Measurements from ENCODE around the gene MAGI2.
"Not testable (repeated sequence)": the region's sequence is repeated elsewhere in the genome, so short reads cannot be mapped to it uniquely, and the experiment has no call there.

Gene MAGI2

GRCh38 chr7:79035858-79036257 lies 417.6 kb downstream of the MAGI2 start:
- no peak for FAIRE-seq

- FAIRE-seq: no peak
These were observed 418.7 kb downstream of the MAGI2 start for GRCh38 chr7:79034730-79035129.

- not testable (repeated sequence) for FAIRE-seq
These were observed 433.8 kb downstream of the MAGI2 start for GRCh38 chr7:79019711-79020110.

- no peak for FAIRE-seq
These were observed 441.5 kb downstream of the MAGI2 start for GRCh38 chr7:79011921-79012320.

GRCh38 chr7:79009647-79010046 lies 443.8 kb downstream of the MAGI2 start:
- FAIRE-seq: no peak

- FAIRE-seq: no peak
These were observed 444.7 kb downstream of the MAGI2 start for GRCh38 chr7:79008786-79009185.

GRCh38 chr7:78996013-78996412 lies 457.5 kb downstream of the MAGI2 start:
- no peak for FAIRE-seq

- no peak for FAIRE-seq
These were observed 460.1 kb downstream of the MAGI2 start for GRCh38 chr7:78993341-78993740.

- FAIRE-seq: no peak
These were observed 468.0 kb downstream of the MAGI2 start for GRCh38 chr7:78985509-78985908.

GRCh38 chr7:78983483-78983882 lies 470.0 kb downstream of the MAGI2 start:
- FAIRE-seq: no peak

GRCh38 chr7:78970440-78970916 lies 483.0 kb downstream of the MAGI2 start:
- no peak for FAIRE-seq

GRCh38 chr7:78968951-78969350 lies 484.5 kb downstream of the MAGI2 start:
- FAIRE-seq: no peak

- FAIRE-seq: not testable (repeated sequence)
These were observed 485.9 kb downstream of the MAGI2 start for GRCh38 chr7:78967561-78967960.

- FAIRE-seq: no peak
These were observed 486.4 kb downstream of the MAGI2 start for GRCh38 chr7:78967046-78967445.

- FAIRE-seq: no peak
These were observed 494.0 kb downstream of the MAGI2 start for GRCh38 chr7:78959477-78959876.

GRCh38 chr7:78955329-78955728 lies 498.1 kb downstream of the MAGI2 start:
- FAIRE-seq: no peak

GRCh38 chr7:78953726-78954363 lies 499.6 kb downstream of the MAGI2 start:
- no peak for FAIRE-seq

GRCh38 chr7:78953090-78953489 lies 500.4 kb downstream of the MAGI2 start:
- FAIRE-seq: no peak

GRCh38 chr7:78939669-78940068 lies 513.8 kb downstream of the MAGI2 start:
- no peak for FAIRE-seq

GRCh38 chr7:78924581-78924980 lies 528.9 kb downstream of the MAGI2 start:
- no peak for FAIRE-seq

GRCh38 chr7:78912781-78913180 lies 540.7 kb downstream of the MAGI2 start:
- FAIRE-seq: no peak

- no peak for FAIRE-seq
These were observed 546.7 kb downstream of the MAGI2 start for GRCh38 chr7:78906735-78907134.

- FAIRE-seq: no peak
These were observed 548.0 kb downstream of the MAGI2 start for GRCh38 chr7:78905436-78905835.

GRCh38 chr7:78904983-78905382 lies 548.5 kb downstream of the MAGI2 start:
- FAIRE-seq: no peak

GRCh38 chr7:78901566-78901965 lies 551.9 kb downstream of the MAGI2 start:
- no peak for FAIRE-seq

Measured in colon (tissue), 2 donors.